ENCODE measurements around the gene SDK1.

DNA sequence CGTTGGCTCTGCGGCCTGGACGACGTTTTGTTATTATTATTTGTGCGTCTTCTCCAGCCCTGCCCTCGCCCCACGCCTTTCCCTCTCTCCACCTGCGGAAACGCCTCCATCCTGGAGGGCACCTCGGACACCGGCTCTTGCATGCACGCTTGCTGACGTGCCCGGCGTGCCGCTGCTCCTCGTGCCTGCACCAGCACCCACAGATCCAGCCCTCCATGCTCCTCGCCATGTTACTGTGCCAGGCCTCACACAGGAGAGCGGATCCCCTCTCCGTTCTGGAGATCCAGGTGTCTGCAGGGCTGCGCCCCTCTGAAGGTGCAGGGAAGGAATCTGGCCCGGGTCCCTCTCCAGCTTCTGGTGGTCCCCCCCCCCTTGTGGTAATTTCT is 1007.1 kb downstream of the SDK1 start:
- TF ChIP-seq CEBPB (IDR thresholded peaks at IDR 0.05): no peak
- TF ChIP-seq, protein P1, sequence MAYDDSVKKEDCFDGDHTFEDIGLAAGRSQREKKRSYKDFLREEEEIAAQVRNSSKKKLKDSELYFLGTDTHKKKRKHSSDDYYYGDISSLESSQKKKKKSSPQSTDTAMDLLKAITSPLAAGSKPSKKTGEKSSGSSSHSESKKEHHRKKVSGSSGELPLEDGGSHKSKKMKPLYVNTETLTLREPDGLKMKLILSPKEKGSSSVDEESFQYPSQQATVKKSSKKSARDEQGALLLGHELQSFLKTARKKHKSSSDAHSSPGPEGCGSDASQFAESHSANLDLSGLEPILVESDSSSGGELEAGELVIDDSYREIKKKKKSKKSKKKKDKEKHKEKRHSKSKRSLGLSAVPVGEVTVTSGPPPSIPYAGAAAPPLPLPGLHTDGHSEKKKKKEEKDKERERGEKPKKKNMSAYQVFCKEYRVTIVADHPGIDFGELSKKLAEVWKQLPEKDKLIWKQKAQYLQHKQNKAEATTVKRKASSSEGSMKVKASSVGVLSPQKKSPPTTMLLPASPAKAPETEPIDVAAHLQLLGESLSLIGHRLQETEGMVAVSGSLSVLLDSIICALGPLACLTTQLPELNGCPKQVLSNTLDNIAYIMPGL (CRISPR knock-in tag; IDR thresholded peaks at IDR 0.05; ENCODE audit: borderline replicate concordance): no peak
- TF ChIP-seq, protein P2, sequence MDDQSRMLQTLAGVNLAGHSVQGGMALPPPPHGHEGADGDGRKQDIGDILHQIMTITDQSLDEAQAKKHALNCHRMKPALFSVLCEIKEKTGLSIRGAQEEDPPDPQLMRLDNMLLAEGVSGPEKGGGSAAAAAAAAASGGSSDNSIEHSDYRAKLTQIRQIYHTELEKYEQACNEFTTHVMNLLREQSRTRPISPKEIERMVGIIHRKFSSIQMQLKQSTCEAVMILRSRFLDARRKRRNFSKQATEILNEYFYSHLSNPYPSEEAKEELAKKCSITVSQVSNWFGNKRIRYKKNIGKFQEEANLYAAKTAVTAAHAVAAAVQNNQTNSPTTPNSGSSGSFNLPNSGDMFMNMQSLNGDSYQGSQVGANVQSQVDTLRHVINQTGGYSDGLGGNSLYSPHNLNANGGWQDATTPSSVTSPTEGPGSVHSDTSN (IDR thresholded peaks at IDR 0.05): no peak
- no peak for TF ChIP-seq ZFP36 (IDR thresholded peaks at IDR 0.05; ENCODE audit: borderline replicate concordance, partially characterized antibody)
- TF ChIP-seq POLR2A (IDR thresholded peaks at IDR 0.05; ENCODE audit: low read length): no peak

All from A549 (cell line).